Measurements from ENCODE around the gene RAB38.

- TF ChIP-seq CTCF (IDR thresholded peaks at IDR 0.05): no peak
- no peak for TF ChIP-seq POLR2A (IDR thresholded peaks at IDR 0.05)
Measured at GRCh38 chr11:88119561-88119960, 55.7 kb downstream of the RAB38 start.

Data from uterus (tissue), 2 donors.